IPS-NIHi7 (cell line): ENCODE results near the gene ANKRD13A.

Source experiments
- DNase-seq: peaks from one replicate; pipeline ENCODE4 v3.0.0; 2012; ENCODE audit warnings: mixed read lengths; ENCODE audit errors: extremely low spot score

The ANKRD13A gene

DNA sequence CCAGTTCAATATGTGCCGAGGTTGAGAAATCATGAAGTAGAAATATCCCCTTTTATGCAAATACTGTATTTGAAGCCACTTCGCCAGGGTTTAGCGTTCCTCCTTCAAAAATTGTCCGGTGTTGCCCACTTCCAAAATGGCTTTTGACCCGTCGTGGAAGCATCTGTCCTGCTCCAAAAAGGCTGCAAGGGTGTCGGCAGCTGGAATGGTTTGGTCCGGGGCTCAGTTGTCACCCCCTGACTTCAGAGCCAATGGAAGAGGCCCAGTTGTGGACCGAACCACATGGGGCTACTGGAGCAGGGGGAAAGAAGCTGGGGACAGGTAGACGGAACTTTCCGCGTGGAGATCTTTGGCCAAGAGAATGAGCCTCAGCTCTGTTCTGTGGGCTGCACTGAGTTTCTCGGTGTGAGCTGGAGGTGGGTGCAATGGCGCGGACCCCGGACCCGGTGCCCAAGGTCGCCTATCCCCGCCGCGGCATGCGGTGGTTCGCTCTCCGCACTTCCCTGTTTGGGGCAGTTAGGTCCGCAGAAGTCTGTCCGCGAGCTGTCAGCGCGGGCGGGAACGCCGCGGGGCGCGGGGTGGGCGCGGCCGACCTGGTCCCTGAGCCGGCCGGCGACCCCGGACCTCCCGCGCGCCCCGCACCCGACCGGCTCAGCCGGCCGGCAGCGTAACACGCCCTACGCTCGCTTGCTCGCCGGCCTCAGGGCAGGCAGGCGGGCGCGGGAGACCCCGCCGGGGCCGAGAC is at the start of gene ANKRD13A:
TSS of gene ANKRD13A (plus strand) at position 527 of the 745 bp plus-strand sequence. CDS start 259 bp downstream, outside the sequence.
- peak; percentile 90 for DNase-seq

DNA sequence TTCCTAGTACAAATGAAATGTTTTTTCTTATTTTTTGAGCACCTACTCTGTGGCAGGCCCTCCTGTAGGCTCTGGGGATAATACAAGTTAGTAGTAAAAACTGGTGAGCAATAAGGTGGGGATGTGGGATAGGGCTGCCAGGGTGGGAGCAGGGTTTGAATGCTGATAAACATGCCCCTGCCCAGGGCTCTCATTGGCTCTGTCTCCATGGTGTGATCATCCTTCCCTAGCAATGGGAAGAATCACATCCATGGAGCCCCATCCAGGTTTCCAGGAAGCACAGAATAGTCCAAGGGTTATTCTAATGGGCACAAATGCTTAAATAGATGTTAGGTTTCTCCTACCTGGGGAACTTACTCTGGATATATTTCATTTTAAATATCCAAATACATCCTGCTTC is 48.6 kb upstream of the ANKRD13A start:
- no peak for DNase-seq

- no peak for DNase-seq
These were observed 48.1 kb upstream of the ANKRD13A start for GRCh38 chr12:109951136-109951535.

- DNase-seq = peak; percentile 53
These were observed 47.5 kb upstream of the ANKRD13A start for GRCh38 chr12:109951751-109952150.

GRCh38 chr12:109952160-109952858 is 46.9 kb upstream of the ANKRD13A start:
- DNase-seq = no peak

- no peak for DNase-seq
These were observed 46.4 kb upstream of the ANKRD13A start for GRCh38 chr12:109952873-109953272.

GRCh38 chr12:109953656-109954055 is 45.6 kb upstream of the ANKRD13A start:
- DNase-seq = no peak

- no peak for DNase-seq
These were observed 40.9 kb upstream of the ANKRD13A start for GRCh38 chr12:109958374-109958773.

- DNase-seq = no peak
These were observed 39.7 kb upstream of the ANKRD13A start for GRCh38 chr12:109959411-109960093.

- no peak for DNase-seq
These were observed 38.0 kb upstream of the ANKRD13A start for GRCh38 chr12:109961201-109961600.

DNA sequence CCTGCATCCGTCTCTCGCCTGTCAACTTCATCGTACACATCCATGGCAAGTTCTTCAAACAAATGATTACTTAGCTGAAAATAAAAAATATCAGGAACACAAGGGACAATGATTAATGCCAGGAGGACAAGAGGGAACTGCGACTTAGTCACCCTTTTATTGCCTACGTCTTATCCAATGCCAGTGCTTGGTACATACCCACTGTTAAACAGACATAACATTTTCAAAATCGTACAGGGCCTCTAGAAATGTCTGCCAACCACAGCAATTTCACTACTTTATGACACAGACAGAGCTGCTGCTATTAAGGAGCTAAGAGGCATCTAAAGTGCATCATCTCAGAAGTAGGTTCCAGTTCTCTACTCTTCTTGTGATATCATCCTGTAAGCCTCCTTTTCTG is 37.6 kb upstream of the ANKRD13A start:
- DNase-seq = no peak

DNA sequence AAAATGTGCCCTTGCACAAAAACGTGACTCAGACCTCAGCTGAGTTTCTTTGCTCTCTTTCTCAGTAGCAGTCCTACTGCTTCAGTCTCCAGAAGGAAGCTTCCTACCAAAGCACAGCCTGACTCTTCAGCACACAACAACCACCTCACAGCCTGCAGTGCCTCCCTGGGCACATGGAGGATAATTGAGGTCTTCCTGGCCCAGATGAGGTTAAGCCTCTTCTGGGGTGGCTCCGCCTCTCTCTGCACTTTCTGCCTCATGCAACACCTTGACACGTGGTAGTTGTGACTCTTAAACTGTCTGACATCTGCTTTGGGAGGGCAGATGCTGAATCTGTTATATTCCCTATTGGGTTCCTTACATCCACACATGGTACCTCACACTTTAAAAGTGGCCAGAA is 36.8 kb upstream of the ANKRD13A start:
- DNase-seq = no peak

DNA sequence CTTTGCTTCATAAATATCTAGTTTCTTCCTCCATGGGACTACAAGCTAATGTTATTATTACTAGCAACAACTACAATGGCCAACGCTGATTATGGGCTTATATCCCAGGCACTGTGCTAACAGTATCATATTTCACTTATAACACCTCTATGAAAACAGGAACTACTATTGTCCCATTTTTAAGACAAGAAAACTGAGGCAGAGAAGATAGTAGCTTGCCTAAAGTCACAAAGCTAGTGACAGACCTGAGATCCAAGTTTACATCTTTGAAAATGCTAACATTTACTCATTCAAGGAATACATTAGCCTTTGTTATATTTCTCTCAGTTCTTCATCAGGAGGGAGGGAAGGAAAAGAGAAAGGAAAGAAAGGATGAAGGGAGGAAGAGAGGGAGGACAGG is 35.9 kb upstream of the ANKRD13A start:
- DNase-seq = no peak

- no peak for DNase-seq
These were observed 35.3 kb upstream of the ANKRD13A start for GRCh38 chr12:109963743-109964429.

DNA sequence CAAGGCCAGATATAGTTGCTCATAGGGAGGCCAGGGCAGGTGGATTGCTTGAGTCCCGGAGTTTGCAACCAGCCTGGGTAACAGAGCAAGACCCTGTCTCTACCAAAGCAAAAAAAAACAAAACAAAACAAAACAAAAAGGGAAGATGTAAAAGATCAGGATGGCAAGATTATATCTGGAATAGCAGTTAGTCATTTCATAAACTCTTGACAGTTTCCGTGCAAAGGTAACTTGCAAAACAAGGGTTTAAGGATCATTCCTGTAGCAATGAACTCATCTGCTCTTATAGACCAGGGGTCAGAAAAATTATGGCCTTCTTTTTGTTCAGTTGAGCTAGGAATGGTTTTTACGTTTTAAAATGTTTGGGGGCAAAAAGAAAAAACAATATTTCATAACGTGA is 32.7 kb upstream of the ANKRD13A start:
- no peak for DNase-seq

- no peak for DNase-seq
These were observed 31.7 kb upstream of the ANKRD13A start for GRCh38 chr12:109967383-109968031.

- no peak for DNase-seq
These were observed 31.2 kb upstream of the ANKRD13A start for GRCh38 chr12:109968032-109968420.

DNA sequence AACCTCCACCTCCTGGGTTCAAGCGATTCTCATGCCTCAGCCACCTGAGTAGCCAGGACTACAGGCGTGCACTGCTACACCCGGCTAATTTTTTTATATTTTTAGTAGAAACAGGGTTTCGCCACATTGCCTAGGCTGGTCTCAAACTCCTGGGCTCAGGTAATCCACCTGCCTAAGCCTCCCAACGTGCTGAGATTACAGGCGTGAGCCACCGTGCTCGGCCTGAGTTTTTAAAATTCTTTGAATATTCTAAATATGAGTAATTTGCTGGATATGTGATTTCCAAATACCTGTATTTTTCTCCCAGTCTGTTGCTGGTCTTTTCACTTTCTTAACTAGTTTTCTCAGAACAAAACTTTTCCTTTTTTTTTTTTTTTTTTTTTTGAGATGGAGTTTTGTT is 30.4 kb upstream of the ANKRD13A start:
- DNase-seq = no peak

GRCh38 chr12:109972821-109973220 is 26.4 kb upstream of the ANKRD13A start:
- no peak for DNase-seq

DNA sequence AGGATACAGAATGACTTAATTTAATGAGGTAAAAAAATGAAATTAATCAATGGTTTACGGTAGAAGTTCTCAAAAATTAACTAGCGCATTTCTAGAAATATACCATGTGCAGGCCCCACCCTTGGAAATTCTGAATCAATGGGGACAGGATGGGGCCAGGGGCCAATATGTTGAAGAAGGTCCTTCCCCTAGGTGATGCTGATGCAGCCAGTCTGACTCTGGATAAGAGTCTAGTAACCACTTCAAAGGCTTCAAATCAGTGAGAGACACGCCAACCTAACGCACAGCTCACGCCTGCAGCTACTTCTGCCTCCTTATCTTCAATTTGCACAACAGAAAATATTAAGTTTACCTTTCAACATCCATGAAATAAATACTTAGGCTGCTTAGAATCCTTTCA is 17.9 kb upstream of the ANKRD13A start:
- DNase-seq = no peak

DNA sequence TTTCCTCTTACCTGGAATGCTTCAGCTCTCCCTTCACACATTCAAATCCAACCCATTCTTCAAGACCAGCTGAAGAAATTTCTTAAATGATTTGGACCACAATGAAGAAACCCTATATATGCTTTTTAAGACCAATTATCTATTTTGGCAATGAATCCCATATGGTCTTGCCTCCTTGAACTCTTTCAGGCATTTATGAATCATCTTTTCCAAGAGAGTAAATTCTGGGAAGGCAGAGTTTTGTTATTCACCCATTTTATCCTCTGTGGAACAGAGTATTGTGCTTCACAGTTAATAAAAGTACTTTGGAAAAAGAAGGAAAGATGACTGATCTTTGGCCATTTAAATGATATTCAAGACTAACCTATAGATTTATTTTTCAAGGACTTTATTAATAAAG is 17.0 kb upstream of the ANKRD13A start:
- no peak for DNase-seq
